Naive thymus-derived CD8-positive, alpha-beta T cell (primary cell): ENCODE results near the gene ALK. TPM values are rescaled to one million over a fixed set of nuclear protein-coding genes. Genes with fewer than 3 reads are reported as not detected.
A peak's percentile ranks its signal among the peaks of the same experiment; 100 is the strongest.
"Not testable (repeated sequence)": the region's sequence is repeated elsewhere in the genome, so short reads cannot be mapped to it uniquely, and the experiment has no call there.

Source experiments
- ATAC-seq, 2 donors: fragments of 150-1000 bp; cut with Tn5 transposase in 1 of 2; sonication (Bioruptor Pico), chemical (Tn5 transposase) in 1 of 2; 1 replicate in 1 of 2; 2 replicates in 1 of 2; pipeline ENCODE4 v1.10.0; 2021; ENCODE audit warnings: mild to moderate bottlenecking in 2 of 2, moderate library complexity in 2 of 2
- POLR2A ChIA-PET: fragments of 350-600 bp; sonication (Branson Sonifier 250); formaldehyde crosslinking; loops from one replicate; lab custom pipeline; 2021; ENCODE audit warnings: antibody characterized with exemption; lab: Charles Lee
- DNase-seq, 10 donors: peaks; one replicate each; pipeline versions ENCODE4 v3.0.0 to v3.0.0-alpha.2; 2020 to 2022
- H3K27ac Mint-ChIP-seq, 10 donors: one replicate each; pipeline ENCODE4 v1.8.0; 2020 to 2022; ENCODE audit warnings: mild to moderate bottlenecking in 10 of 10, mixed read lengths in 10 of 10, moderate library complexity in 4 of 10, inconsistent platforms in 1 of 10
- H3K27me3 Mint-ChIP-seq, 5 donors: one replicate each; pipeline ENCODE4 v1.8.0; 2021 to 2022; ENCODE audit warnings: mixed read lengths in 5 of 5
- H3K36me3 Mint-ChIP-seq, 3 donors: one replicate each; pipeline ENCODE4 v1.8.0; 2020 to 2022; ENCODE audit warnings: mixed read lengths in 3 of 3, mild to moderate bottlenecking in 2 of 3, inconsistent platforms in 1 of 3
- H3K4me1 Mint-ChIP-seq, 4 donors: one replicate each; pipeline ENCODE4 v1.8.0; 2021 to 2022; ENCODE audit warnings: mixed read lengths in 4 of 4
- H3K4me3 Mint-ChIP-seq, 10 donors: one replicate each; pipeline ENCODE4 v1.8.0; 2020 to 2022; ENCODE audit warnings: mild to moderate bottlenecking in 10 of 10, mixed read lengths in 10 of 10, moderate library complexity in 6 of 10, inconsistent platforms in 1 of 10
- H3K9me3 Mint-ChIP-seq, 9 donors: one replicate each; pipeline ENCODE4 v1.8.0; 2020 to 2022; ENCODE audit warnings: mixed read lengths in 9 of 9, mild to moderate bottlenecking in 3 of 9, inconsistent platforms in 1 of 9, moderate library complexity in 1 of 9
- polyA plus RNA-seq, 3 donors: library from polyadenylated mRNA; unstranded; fragments of 300-500 nt; fragmentation: Illumina TruSeq; gene quantifications; one replicate each; pipeline ENCODE4 v1.2.3, GENCODE V29; 2021
- total RNA-seq, 8 experiments: library from RNA in 2 of 8; stranded (reverse) in 2 of 8; gene quantifications; one replicate each; pipeline ENCODE4 v1.2.3 and lab custom pipeline; 2021 to 2026

ALK gene
- total and polyA plus RNA-seq, 5 experiments from 2014 or later, result 0.10 TPM; not detected in 4

- POLR2A ChIA-PET, result not testable (repeated sequence)
Observed at GRCh38 chr2:29824145-29824544, 97.2 kb downstream of the ALK start.

DNA sequence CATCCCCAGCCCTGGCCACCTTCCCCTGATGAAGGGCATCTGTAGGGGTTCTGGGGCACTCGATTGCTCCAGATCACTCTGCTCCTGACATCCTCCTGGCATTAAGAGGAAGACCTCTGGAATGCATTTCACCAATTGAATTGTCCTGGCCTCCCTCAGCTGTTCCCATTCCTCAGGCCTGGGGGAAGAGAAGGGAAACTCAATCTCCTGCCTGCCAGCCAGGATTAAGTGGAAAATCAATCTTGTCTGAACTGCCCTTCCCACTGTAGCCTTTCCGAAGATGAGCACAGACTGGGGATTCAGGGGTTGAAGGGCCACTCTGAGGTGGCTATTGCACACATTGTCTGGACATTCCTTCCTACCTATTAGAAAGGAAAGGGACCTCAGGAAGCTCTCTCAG lies 99.8 kb downstream of the ALK start:
- Mint-ChIP-seq H3K4me1 (no peaks in the 10 kb centered on the region), H3K9me3 (no peaks in the 10 kb centered on the region), H3K27me3 (peaks cover 10 to 32% (median 14%) of the 10 kb centered on the region in 5 donors), H3K4me3 (no peak overlapping the region), H3K36me3 (no peaks in the 10 kb centered on the region), H3K27ac (no peak overlapping the region)
- DNase-seq (no peak), ATAC-seq (no peak)
- POLR2A ChIA-PET, result no interaction called here

More at GRCh38 chr2:29824145-29824544, 97.2 kb downstream of the ALK start:
- not testable (repeated sequence) for H3K4me1 Mint-ChIP-seq, ATAC-seq, H3K27ac Mint-ChIP-seq, H3K4me3 Mint-ChIP-seq, DNase-seq, H3K36me3 Mint-ChIP-seq, H3K9me3 Mint-ChIP-seq
- peaks cover 10 to 36% (median 15%) of the 10 kb centered on the region in 5 donors for H3K27me3 Mint-ChIP-seq

- POLR2A ChIA-PET, result no interaction called here
- Mint-ChIP-seq H3K36me3 (no peaks in the 10 kb centered on the region), H3K9me3 (no peaks in the 10 kb centered on the region), H3K4me1 (no peaks in the 10 kb centered on the region), H3K27ac (no peak overlapping the region), H3K4me3 (no peak overlapping the region), H3K27me3 (peaks cover 2 to 14% (median 9%) of the 10 kb centered on the region in 5 donors)
- DNase-seq (no peak), ATAC-seq (no peak)
Observed at GRCh38 chr2:29819570-29819969, 101.8 kb downstream of the ALK start.

GRCh38 chr2:29817801-29818680 lies 103.3 kb downstream of the ALK start:
- no peak overlapping the region for H3K4me3 Mint-ChIP-seq
- no peaks in the 10 kb centered on the region for H3K9me3 Mint-ChIP-seq
- ATAC-seq, result no peak
- no peak overlapping the region for H3K27ac Mint-ChIP-seq
- POLR2A ChIA-PET, result no interaction called here
- DNase-seq, result no peak
- no peaks in the 10 kb centered on the region for H3K4me1 Mint-ChIP-seq
- peaks cover 0 to 10% (median 2%) of the 10 kb centered on the region in 5 donors for H3K27me3 Mint-ChIP-seq
- no peaks in the 10 kb centered on the region for H3K36me3 Mint-ChIP-seq

DNA sequence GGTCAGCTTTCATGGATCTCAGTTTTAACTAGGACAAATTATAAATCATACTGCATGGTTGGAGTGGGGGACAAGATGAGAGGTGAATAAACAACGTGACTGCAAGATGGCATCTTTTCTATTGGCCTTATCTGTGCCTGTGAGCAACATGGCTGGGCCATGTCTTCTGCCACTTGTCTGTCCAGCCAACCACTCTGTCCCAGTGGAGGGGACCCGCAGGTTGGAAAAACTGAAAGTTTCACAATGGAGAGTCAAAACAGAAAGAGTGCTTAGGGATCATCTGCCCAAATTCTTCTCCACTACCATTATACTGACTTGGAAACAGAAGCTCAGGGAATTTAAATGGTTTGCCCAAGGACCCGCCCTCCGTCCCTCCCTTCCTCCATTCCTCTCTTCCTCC lies 104.1 kb downstream of the ALK start:
- Mint-ChIP-seq H3K27ac (no peak overlapping the region), H3K4me3 (no peak overlapping the region), H3K27me3 (peaks cover 0 to 10% (median 2%) of the 10 kb centered on the region in 5 donors), H3K9me3 (no peaks in the 10 kb centered on the region), H3K4me1 (no peaks in the 10 kb centered on the region), H3K36me3 (no peaks in the 10 kb centered on the region)
- DNase-seq (no peak), ATAC-seq (no peak)
- POLR2A ChIA-PET, result no interaction called here

DNA sequence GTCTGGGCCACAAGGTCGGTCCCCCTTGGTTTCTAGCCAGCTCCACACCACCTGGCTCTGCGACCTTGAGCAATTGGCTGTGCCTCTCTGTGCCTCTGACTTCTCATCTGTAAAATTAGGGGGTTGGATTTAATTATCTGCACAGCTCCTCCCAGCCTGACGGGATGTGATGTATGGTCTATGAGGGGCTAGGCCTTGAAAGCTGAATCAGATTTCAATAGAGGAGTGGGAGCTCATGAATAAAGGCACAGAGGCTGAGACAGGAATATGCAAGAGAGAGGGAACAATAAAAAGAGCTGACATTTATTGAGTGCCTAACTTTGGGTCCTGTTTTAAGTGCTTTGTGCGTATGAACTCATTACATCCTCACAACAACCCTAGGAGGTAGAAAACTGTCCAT lies 104.7 kb downstream of the ALK start:
- ATAC-seq (no peak), DNase-seq (no peak)
- H3K9me3 Mint-ChIP-seq, result no peaks in the 10 kb centered on the region
- H3K27me3 Mint-ChIP-seq, result peaks cover 0 to 10% (median 3%) of the 10 kb centered on the region in 5 donors
- H3K4me3 Mint-ChIP-seq, result no peak overlapping the region
- POLR2A ChIA-PET, result no interaction called here
- no peaks in the 10 kb centered on the region for H3K4me1 Mint-ChIP-seq
- peak overlapping the region in 1 of 10 donors; percentile 35 for H3K27ac Mint-ChIP-seq
- no peaks in the 10 kb centered on the region for H3K36me3 Mint-ChIP-seq

- no peaks in the 10 kb centered on the region for H3K4me1 Mint-ChIP-seq
Observed at GRCh38 chr2:29811378-29811777, 110.0 kb downstream of the ALK start.

DNA sequence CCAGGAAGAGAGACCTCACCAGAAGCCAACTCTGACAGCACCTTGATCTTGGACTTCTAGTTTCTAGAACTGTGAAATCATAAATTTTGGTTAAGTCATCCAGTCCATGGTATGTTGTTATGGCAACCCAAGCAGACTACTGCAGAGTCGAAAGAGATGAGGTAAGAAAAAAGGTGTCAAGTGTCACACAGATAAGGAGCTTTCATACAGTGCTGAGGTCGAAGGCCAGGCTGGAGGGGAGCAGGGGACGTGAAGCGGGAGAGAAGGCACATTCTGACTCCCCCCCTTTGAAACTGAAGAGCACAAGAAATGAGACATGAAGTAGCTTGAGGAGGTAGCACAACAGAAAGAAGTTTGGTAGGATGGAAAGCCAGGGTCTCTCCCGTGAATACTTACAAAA lies 110.4 kb downstream of the ALK start:
- no peak for ATAC-seq

More at GRCh38 chr2:29811378-29811777, 110.0 kb downstream of the ALK start:
- no peak overlapping the region for H3K4me3 Mint-ChIP-seq
- H3K9me3 Mint-ChIP-seq, result peaks cover 0 to 2% (median 0%) of the 10 kb centered on the region in 9 donors
- no peak overlapping the region for H3K27ac Mint-ChIP-seq
- peaks cover 3 to 22% (median 13%) of the 10 kb centered on the region in 5 donors for H3K27me3 Mint-ChIP-seq
- ATAC-seq (no peak), DNase-seq (no peak)
- H3K36me3 Mint-ChIP-seq, result no peaks in the 10 kb centered on the region
- POLR2A ChIA-PET, result no interaction called here

DNA sequence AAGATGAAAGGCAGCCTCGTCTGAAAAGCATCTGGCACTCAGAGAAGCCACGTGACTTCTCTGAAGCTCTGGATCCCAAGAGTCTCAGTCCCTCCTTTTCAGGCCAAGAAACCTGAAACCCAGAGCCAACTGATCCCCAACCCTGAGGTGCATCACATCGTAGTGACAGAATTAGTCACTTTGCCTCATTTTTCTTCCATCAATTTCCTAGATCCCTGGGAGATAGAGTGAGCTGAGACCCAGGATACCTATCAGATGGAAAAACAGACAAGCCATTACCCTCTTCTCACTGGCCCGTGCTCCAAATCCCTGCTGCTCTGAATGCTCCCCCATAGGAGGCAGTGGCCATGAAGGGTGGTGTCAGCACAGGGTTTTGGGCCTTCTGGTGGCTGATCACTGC lies 113.1 kb downstream of the ALK start:
- DNase-seq (no peak), ATAC-seq (no peak)
- Mint-ChIP-seq H3K27ac (no peak overlapping the region), H3K4me3 (no peak overlapping the region), H3K36me3 (peaks cover 0 to 6% (median 0%) of the 10 kb centered on the region in 3 donors), H3K27me3 (peaks cover 3 to 49% (median 22%) of the 10 kb centered on the region in 5 donors), H3K4me1 (no peaks in the 10 kb centered on the region), H3K9me3 (peaks cover 0 to 10% (median 0%) of the 10 kb centered on the region in 9 donors)
- POLR2A ChIA-PET, result no interaction called here

More for the DNA sequence above, 110.4 kb downstream of the ALK start:
- POLR2A ChIA-PET, result no interaction called here
- H3K9me3 Mint-ChIP-seq, result peaks cover 0 to 2% (median 0%) of the 10 kb centered on the region in 9 donors
- H3K36me3 Mint-ChIP-seq, result no peaks in the 10 kb centered on the region
- no peak overlapping the region for H3K27ac Mint-ChIP-seq
- H3K4me1 Mint-ChIP-seq, result no peaks in the 10 kb centered on the region
- peaks cover 3 to 26% (median 15%) of the 10 kb centered on the region in 5 donors for H3K27me3 Mint-ChIP-seq
- no peak overlapping the region for H3K4me3 Mint-ChIP-seq
- no peak for DNase-seq

GRCh38 chr2:29807082-29807481 lies 114.3 kb downstream of the ALK start:
- ATAC-seq, result no peak
- H3K4me3 Mint-ChIP-seq, result no peak overlapping the region
- POLR2A ChIA-PET, result no interaction called here
- H3K36me3 Mint-ChIP-seq, result peaks cover 0 to 6% (median 0%) of the 10 kb centered on the region in 3 donors
- DNase-seq, result no peak
- H3K27me3 Mint-ChIP-seq, result peaks cover 3 to 49% (median 22%) of the 10 kb centered on the region in 5 donors
- H3K4me1 Mint-ChIP-seq, result no peaks in the 10 kb centered on the region
- peaks cover 0 to 10% (median 0%) of the 10 kb centered on the region in 9 donors for H3K9me3 Mint-ChIP-seq
- no peak overlapping the region for H3K27ac Mint-ChIP-seq

- peaks cover 0 to 10% (median 0%) of the 10 kb centered on the region in 9 donors for H3K9me3 Mint-ChIP-seq
- peaks cover 3 to 55% (median 19%) of the 10 kb centered on the region in 5 donors for H3K27me3 Mint-ChIP-seq
- ATAC-seq, result no peak
- DNase-seq, result no peak
- no peak overlapping the region for H3K4me3 Mint-ChIP-seq
- no peaks in the 10 kb centered on the region for H3K4me1 Mint-ChIP-seq
- POLR2A ChIA-PET, result no interaction called here
- H3K36me3 Mint-ChIP-seq, result peaks cover 0 to 6% (median 0%) of the 10 kb centered on the region in 3 donors
- H3K27ac Mint-ChIP-seq, result no peak overlapping the region
Observed at GRCh38 chr2:29806461-29806860, 114.9 kb downstream of the ALK start.

DNA sequence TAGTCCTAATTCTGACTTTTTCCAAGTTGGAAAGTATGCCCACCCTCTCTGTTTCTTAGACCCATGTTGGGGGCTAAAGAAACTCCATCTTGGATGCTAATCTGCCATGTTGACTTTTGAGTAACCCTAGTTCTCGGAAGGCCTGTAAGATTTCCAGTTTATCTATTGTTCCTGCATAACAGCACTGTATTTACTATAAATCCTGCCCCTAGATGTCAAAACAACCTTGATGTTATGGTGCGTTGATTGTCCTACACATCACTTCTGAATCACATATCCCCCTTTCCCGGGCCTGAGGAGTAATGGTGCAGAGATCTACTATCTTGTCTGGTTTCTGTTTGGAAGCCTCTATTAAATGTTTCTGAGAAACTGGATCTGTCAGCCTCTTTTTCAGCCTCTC lies 116.7 kb downstream of the ALK start:
- POLR2A ChIA-PET, result no interaction called here
- peaks cover 6 to 60% (median 17%) of the 10 kb centered on the region in 5 donors for H3K27me3 Mint-ChIP-seq

DNA sequence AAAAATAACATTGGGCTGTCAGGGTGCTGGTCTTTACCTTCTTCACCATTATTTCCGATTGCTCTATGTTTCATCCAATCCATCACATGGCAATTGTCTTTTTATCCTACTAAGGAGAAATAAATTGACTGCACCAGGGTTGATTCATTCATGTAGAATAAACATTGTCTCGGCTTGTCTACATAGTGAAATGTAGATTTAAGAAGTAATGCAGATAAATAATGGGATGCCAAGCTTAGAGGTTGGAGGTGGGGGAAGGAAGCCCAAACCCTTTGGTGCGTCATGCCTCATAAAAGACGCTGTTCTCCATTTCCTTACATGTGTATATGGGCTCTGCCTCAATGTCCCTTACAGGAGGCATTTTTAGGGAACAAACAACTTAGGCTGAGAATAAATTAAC lies 117.8 kb downstream of the ALK start:
- peaks cover 7 to 63% (median 17%) of the 10 kb centered on the region in 5 donors for H3K27me3 Mint-ChIP-seq

More for the DNA sequence above, 116.7 kb downstream of the ALK start:
- DNase-seq (no peak), ATAC-seq (no peak)
- Mint-ChIP-seq H3K4me3 (no peak overlapping the region), H3K4me1 (no peaks in the 10 kb centered on the region), H3K36me3 (peaks cover 0 to 6% (median 0%) of the 10 kb centered on the region in 3 donors), H3K27ac (no peak overlapping the region), H3K9me3 (peaks cover 0 to 10% (median 0%) of the 10 kb centered on the region in 9 donors)

More for the DNA sequence above, 117.8 kb downstream of the ALK start:
- DNase-seq (no peak), ATAC-seq (no peak)
- no peak overlapping the region for H3K4me3 Mint-ChIP-seq
- no peak overlapping the region for H3K27ac Mint-ChIP-seq
- H3K36me3 Mint-ChIP-seq, result peaks cover 0 to 6% (median 0%) of the 10 kb centered on the region in 3 donors
- POLR2A ChIA-PET, result no interaction called here
- peaks cover 0 to 10% (median 0%) of the 10 kb centered on the region in 9 donors for H3K9me3 Mint-ChIP-seq
- no peaks in the 10 kb centered on the region for H3K4me1 Mint-ChIP-seq
